A549 (cell line): ENCODE results near the gene ADGRB2.

Experiments
- BHLHE40 ChIP-seq: IDR thresholded peaks from 2 replicates; pipeline ENCODE4 v1.6.1; 2012; ENCODE audit warnings: low read depth, low read length, inconsistent platforms
- CTCF ChIP-seq: fragments of >200 bp; sonication (Bioruptor Twin); formaldehyde crosslinking; IDR thresholded peaks from 3 replicates; pipeline ENCODE4 v1.5.1; 2016
- EP300 ChIP-seq, 2 experiments: fragments of >200 bp; sonication (Bioruptor Twin); formaldehyde crosslinking; IDR thresholded peaks; 2 replicates in 1 of 2; 3 replicates in 1 of 2; pipeline ENCODE4 v1.6.1; 2016 to 2017
- MAZ ChIP-seq: fragments of 150-350 bp; IDR thresholded peaks from 2 replicates; pipeline ENCODE4 v1.6.1; 2014; ENCODE audit warnings: antibody characterized with exemption, low read depth, low read length, borderline replicate concordance
- MYC ChIP-seq: IDR thresholded peaks from 2 replicates; pipeline ENCODE4 v1.6.1; 2012; ENCODE audit warnings: mild to moderate bottlenecking, inconsistent platforms, low read length, improper control_type of control experiment, borderline replicate concordance
- POLR2A ChIP-seq: IDR thresholded peaks from 2 replicates; pipeline ENCODE4 v1.6.1; 2012; ENCODE audit warnings: mild to moderate bottlenecking, low read length
- RCOR1 ChIP-seq: fragments of 150-350 bp; IDR thresholded peaks from 2 replicates; pipeline ENCODE4 v1.6.1; 2014; ENCODE audit warnings: antibody characterized with exemption, low read length, low read depth
- REST ChIP-seq: fragments of 200-600 bp; sonication (generic); IDR thresholded peaks from 2 replicates; pipeline ENCODE4 v1.6.1; 2016; ENCODE audit warnings: antibody characterized with exemption, mild to moderate bottlenecking, moderate library complexity

GRCh38 chr1:31781756-31782371 is 17.7 kb upstream of the ADGRB2 start:
- TF ChIP-seq CTCF (no peak), REST (no peak), MAZ (no peak), POLR2A (no peak), RCOR1 (no peak), BHLHE40 (no peak), EP300 (IDR thresholded peaks at IDR 0.05) (no peak), MYC (no peak)
